ENCODE measurements around the gene SLC7A8.

DNA sequence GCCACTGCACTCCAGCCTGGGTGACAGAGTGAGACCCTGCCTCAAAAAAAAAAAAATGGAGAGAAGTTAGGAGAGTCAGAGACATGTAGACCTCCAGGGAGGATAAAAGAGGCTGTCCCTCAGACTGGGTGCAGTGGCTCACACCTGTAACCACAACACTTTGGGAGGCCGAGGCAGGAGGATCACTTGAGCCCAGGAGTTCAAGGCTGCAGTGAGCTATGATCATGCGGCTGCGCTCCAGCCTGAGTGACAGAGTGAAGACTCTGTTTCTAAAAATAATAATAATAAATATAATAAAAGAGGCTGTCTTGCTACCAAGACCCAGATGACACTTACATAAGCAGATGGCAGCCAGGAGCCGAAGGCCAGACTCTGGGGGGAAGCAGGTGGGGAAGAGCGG, 18.5 kb downstream of the SLC7A8 start:
- no peak for TF ChIP-seq EZH2phosphoT487 (IDR thresholded peaks at IDR 0.05; ENCODE audit: unreplicated experiment)
- TF ChIP-seq, protein P1, sequence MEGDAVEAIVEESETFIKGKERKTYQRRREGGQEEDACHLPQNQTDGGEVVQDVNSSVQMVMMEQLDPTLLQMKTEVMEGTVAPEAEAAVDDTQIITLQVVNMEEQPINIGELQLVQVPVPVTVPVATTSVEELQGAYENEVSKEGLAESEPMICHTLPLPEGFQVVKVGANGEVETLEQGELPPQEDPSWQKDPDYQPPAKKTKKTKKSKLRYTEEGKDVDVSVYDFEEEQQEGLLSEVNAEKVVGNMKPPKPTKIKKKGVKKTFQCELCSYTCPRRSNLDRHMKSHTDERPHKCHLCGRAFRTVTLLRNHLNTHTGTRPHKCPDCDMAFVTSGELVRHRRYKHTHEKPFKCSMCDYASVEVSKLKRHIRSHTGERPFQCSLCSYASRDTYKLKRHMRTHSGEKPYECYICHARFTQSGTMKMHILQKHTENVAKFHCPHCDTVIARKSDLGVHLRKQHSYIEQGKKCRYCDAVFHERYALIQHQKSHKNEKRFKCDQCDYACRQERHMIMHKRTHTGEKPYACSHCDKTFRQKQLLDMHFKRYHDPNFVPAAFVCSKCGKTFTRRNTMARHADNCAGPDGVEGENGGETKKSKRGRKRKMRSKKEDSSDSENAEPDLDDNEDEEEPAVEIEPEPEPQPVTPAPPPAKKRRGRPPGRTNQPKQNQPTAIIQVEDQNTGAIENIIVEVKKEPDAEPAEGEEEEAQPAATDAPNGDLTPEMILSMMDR (conservative IDR thresholded peaks at IDR 0.05; ENCODE audit: low read depth in 2 of 2): no peak
- TF ChIP-seq EZH2 (IDR thresholded peaks at IDR 0.05; ENCODE audit: low read depth, unreplicated experiment): no peak
- no peak for TF ChIP-seq POLR2AphosphoS5 (IDR thresholded peaks at IDR 0.05; ENCODE audit: low read depth)
- no peak for TF ChIP-seq JUNB (IDR thresholded peaks at IDR 0.05; ENCODE audit: unreplicated experiment)
- TF ChIP-seq CREB1 (CRISPR knock-in tag; IDR thresholded peaks at IDR 0.05; ENCODE audit: low read depth): no peak
- no peak for TF ChIP-seq STAT1 (IDR thresholded peaks at IDR 0.05; ENCODE audit: unreplicated experiment)
- TF ChIP-seq, protein P2, sequence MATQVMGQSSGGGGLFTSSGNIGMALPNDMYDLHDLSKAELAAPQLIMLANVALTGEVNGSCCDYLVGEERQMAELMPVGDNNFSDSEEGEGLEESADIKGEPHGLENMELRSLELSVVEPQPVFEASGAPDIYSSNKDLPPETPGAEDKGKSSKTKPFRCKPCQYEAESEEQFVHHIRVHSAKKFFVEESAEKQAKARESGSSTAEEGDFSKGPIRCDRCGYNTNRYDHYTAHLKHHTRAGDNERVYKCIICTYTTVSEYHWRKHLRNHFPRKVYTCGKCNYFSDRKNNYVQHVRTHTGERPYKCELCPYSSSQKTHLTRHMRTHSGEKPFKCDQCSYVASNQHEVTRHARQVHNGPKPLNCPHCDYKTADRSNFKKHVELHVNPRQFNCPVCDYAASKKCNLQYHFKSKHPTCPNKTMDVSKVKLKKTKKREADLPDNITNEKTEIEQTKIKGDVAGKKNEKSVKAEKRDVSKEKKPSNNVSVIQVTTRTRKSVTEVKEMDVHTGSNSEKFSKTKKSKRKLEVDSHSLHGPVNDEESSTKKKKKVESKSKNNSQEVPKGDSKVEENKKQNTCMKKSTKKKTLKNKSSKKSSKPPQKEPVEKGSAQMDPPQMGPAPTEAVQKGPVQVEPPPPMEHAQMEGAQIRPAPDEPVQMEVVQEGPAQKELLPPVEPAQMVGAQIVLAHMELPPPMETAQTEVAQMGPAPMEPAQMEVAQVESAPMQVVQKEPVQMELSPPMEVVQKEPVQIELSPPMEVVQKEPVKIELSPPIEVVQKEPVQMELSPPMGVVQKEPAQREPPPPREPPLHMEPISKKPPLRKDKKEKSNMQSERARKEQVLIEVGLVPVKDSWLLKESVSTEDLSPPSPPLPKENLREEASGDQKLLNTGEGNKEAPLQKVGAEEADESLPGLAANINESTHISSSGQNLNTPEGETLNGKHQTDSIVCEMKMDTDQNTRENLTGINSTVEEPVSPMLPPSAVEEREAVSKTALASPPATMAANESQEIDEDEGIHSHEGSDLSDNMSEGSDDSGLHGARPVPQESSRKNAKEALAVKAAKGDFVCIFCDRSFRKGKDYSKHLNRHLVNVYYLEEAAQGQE (IDR thresholded peaks at IDR 0.05; ENCODE audit: unreplicated experiment): no peak
- TF ChIP-seq, protein P3, sequence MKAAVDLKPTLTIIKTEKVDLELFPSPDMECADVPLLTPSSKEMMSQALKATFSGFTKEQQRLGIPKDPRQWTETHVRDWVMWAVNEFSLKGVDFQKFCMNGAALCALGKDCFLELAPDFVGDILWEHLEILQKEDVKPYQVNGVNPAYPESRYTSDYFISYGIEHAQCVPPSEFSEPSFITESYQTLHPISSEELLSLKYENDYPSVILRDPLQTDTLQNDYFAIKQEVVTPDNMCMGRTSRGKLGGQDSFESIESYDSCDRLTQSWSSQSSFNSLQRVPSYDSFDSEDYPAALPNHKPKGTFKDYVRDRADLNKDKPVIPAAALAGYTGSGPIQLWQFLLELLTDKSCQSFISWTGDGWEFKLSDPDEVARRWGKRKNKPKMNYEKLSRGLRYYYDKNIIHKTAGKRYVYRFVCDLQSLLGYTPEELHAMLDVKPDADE (IDR thresholded peaks at IDR 0.05): no peak
